ENCODE data around the gene BANF2.

GRCh38 chr20:17709361-17710293 lies 9.9 kb downstream of the BANF2 start:
- TF ChIP-seq CTCF (IDR thresholded peaks at IDR 0.05) (no peak), POLR2A (IDR thresholded peaks at IDR 0.05) (no peak)
